ENCODE results near the gene LRRK2. TPM values are rescaled to one million over a fixed set of nuclear protein-coding genes. Genes with fewer than 3 reads are reported as not detected.
"Not testable (repeated sequence)": the region's sequence is repeated elsewhere in the genome, so short reads cannot be mapped to it uniquely, and the experiment has no call there.

LRRK2 gene
- total RNA-seq, 1 donor from 2014 or later = not detected

DNA sequence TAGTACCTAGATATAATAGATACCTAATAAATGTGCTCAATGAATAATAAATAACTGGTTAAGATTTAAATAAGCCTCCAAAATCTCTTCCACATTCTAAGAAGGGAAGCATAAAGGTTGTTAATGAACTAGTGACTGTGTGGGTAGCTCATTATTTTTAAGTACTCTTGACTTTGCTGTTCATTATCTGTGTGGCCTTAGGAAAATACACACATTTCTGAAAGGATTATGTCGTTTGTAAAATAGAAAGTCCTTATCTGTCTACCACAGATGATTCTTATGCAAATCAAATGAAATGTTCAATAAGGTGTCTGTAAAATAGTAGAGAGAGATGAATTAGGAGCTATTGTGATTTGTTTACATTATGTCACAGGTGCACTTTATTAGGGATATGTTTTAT, 119.5 kb downstream of the LRRK2 start:
- Mint-ChIP-seq H3K9me3 (no peaks in the 10 kb centered on the region), H3K4me3 (ENCODE audit: low read depth) (no peak overlapping the region), H3K27me3 (ENCODE audit: low read depth) (no peaks in the 10 kb centered on the region), H3K36me3 (ENCODE audit: low read depth) (no peaks in the 10 kb centered on the region), H3K4me1 (ENCODE audit: low read depth) (no peaks in the 10 kb centered on the region), H3K27ac (no peak overlapping the region)
- DNase-seq (ENCODE audit: low spot score) = no peak
- intact Hi-C loops (cut with micrococcal nuclease) = no loop called here

- Mint-ChIP-seq H3K27me3 (ENCODE audit: low read depth) (no peaks in the 10 kb centered on the region), H3K27ac (no peak overlapping the region), H3K36me3 (ENCODE audit: low read depth) (no peaks in the 10 kb centered on the region), H3K4me3 (ENCODE audit: low read depth) (no peak overlapping the region), H3K4me1 (ENCODE audit: low read depth) (no peaks in the 10 kb centered on the region), H3K9me3 (peaks cover 6% of the 10 kb centered on the region)
- intact Hi-C loops (cut with micrococcal nuclease) = no loop called here
- no peak for DNase-seq (ENCODE audit: low spot score)
Measured at GRCh38 chr12:40351976-40352375, 127.2 kb downstream of the LRRK2 start.

DNA sequence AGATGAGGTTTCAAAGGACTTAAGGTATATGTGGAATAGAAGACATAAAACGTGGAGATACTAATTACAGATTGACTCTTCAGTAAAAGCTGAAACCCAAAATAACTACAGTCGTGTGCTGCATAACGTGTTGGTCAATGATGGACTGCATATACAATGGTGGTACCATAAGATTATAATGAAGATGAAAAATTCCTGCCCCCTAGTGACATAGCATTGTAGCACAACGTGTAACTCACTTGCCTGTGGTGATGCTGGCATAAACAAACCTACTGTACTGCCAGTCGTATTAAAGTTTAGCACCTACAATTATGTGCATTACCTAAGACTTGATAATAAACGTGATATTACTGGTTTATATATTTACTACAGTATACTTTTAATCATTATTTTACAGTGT, 150.3 kb downstream of the LRRK2 start:
- DNase-seq (ENCODE audit: low spot score) = no peak
- Mint-ChIP-seq H3K36me3 (ENCODE audit: low read depth) (no peaks in the 10 kb centered on the region), H3K27ac (no peak overlapping the region), H3K4me1 (ENCODE audit: low read depth) (no peaks in the 10 kb centered on the region), H3K27me3 (ENCODE audit: low read depth) (no peaks in the 10 kb centered on the region), H3K9me3 (no peaks in the 10 kb centered on the region), H3K4me3 (ENCODE audit: low read depth) (no peak overlapping the region)
- intact Hi-C loops (cut with micrococcal nuclease) = no loop called here

DNA sequence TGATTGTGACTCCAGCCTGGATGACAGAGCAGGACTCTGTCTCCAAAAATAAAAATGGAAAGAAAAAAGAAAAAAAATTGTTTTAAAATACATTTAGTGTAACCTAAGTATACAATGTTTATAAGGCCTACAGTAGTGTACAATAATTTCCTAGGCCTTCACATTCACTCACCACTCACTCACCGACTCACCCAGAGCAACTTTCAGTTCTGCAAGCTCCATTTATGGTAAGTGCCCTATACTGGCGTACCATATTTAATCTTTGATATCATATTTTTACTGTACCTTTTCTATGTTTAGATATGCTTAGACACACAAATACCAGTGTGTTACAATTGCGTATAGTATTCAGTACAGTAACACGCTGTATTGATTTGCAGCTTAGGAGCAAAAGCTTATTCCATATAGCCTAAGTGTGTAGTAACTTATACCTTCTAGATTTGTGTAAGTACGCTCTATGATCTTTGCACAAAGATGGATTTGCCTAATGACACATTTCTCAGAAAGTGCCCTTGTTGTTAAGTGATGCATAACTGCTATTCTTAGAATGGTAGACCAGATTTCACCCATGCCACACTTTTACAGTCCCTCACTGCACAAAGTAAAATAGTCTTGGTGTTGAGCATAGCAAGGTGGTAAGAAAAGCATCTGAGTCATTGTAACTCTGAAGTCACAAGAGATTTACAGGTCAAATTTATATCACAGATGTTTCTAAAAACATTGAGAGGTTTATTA, 151.9 kb downstream of the LRRK2 start:
- intact Hi-C loops (cut with micrococcal nuclease) = no loop called here
- H3K27ac Mint-ChIP-seq = no peak overlapping the region
- DNase-seq (ENCODE audit: low spot score) = no peak
- no peaks in the 10 kb centered on the region for H3K27me3 Mint-ChIP-seq (ENCODE audit: low read depth)
- H3K4me3 Mint-ChIP-seq (ENCODE audit: low read depth) = no peak overlapping the region
- H3K36me3 Mint-ChIP-seq (ENCODE audit: low read depth) = no peaks in the 10 kb centered on the region
- H3K4me1 Mint-ChIP-seq (ENCODE audit: low read depth) = no peaks in the 10 kb centered on the region
- no peaks in the 10 kb centered on the region for H3K9me3 Mint-ChIP-seq

DNA sequence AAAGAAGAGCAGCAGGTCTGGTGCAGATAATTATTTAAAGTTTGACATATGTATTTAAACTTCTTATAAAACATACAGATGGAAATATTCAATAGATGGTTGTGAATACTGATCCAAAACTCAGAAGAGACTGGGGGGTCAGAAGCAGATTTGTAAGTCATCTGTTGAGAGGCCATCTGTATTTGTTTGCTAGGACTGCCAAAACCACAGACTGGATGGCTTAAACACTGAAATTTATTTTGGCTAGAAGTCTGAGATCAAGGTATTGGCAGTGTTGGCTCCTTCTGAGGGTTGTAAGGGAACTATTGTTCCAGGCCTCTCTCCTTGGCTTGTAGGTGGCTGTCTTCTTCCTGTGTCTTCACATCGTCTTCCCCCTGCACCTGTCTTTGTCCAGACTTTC, 153.9 kb downstream of the LRRK2 start:
- H3K27me3 Mint-ChIP-seq (ENCODE audit: low read depth) = no peaks in the 10 kb centered on the region
- no peaks in the 10 kb centered on the region for H3K9me3 Mint-ChIP-seq
- H3K4me1 Mint-ChIP-seq (ENCODE audit: low read depth) = no peaks in the 10 kb centered on the region
- no peak for DNase-seq (ENCODE audit: low spot score)
- intact Hi-C loops (cut with micrococcal nuclease) = no loop called here
- H3K36me3 Mint-ChIP-seq (ENCODE audit: low read depth) = no peaks in the 10 kb centered on the region
- no peak overlapping the region for H3K27ac Mint-ChIP-seq
- no peak overlapping the region for H3K4me3 Mint-ChIP-seq (ENCODE audit: low read depth)

DNA sequence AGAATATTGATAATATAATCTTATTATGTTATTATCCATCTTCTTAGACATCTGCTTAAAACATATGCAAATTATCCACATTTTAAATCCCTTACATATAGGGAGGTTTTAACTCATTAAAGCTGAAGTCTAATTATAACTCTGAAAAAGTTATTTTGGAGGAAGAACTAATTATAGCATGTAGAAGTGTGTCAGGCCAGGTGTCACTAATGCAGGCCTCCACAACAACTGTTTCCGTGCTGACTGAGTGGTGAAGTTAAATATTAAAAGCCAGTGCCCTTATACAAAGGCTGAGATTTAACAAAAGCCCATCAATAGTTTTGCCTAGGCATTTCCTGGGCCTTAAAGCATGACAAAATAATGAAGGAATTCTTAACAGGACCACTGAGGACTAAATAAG, 157.4 kb downstream of the LRRK2 start:
- DNase-seq (ENCODE audit: low spot score) = no peak
- Mint-ChIP-seq H3K9me3 (no peaks in the 10 kb centered on the region), H3K27ac (no peak overlapping the region), H3K27me3 (ENCODE audit: low read depth) (no peaks in the 10 kb centered on the region), H3K4me3 (ENCODE audit: low read depth) (no peak overlapping the region), H3K36me3 (ENCODE audit: low read depth) (no peaks in the 10 kb centered on the region), H3K4me1 (ENCODE audit: low read depth) (no peaks in the 10 kb centered on the region)
- intact Hi-C loops (cut with micrococcal nuclease) = no loop called here

- H3K36me3 Mint-ChIP-seq (ENCODE audit: low read depth); intact Hi-C loops (cut with micrococcal nuclease); H3K4me3 Mint-ChIP-seq (ENCODE audit: low read depth); H3K4me1 Mint-ChIP-seq (ENCODE audit: low read depth); H3K9me3 Mint-ChIP-seq; H3K27me3 Mint-ChIP-seq (ENCODE audit: low read depth); DNase-seq (ENCODE audit: low spot score); H3K27ac Mint-ChIP-seq: not testable (repeated sequence)
Measured at GRCh38 chr12:40387279-40387678, 162.5 kb downstream of the LRRK2 start.

DNA sequence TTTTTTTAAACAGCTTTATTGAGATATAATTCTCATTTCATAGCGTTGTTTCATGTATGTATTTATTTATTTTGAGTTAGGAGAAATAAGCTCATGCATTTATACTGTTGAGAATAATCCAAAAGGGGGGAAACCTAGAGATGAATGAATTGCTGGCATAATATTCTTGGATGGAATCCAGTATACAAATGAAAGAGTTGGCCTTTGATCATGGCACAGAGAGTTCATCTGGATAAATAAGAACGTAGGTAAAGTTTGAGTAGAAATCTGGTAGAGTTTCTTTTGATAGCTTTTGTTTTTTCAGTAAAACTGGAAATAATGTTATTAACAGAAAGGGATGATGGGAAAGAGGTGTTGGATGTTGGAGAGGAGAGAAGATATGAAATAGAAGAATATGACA, 166.2 kb downstream of the LRRK2 start:
- intact Hi-C loops (cut with micrococcal nuclease) = no loop called here
- Mint-ChIP-seq H3K4me1 (ENCODE audit: low read depth) (no peaks in the 10 kb centered on the region), H3K9me3 (no peaks in the 10 kb centered on the region), H3K4me3 (ENCODE audit: low read depth) (no peak overlapping the region), H3K27ac (no peak overlapping the region), H3K27me3 (ENCODE audit: low read depth) (no peaks in the 10 kb centered on the region), H3K36me3 (ENCODE audit: low read depth) (no peaks in the 10 kb centered on the region)
- no peak for DNase-seq (ENCODE audit: low spot score)

- no peak overlapping the region for H3K4me3 Mint-ChIP-seq (ENCODE audit: low read depth)
- H3K4me1 Mint-ChIP-seq (ENCODE audit: low read depth) = no peaks in the 10 kb centered on the region
- no peaks in the 10 kb centered on the region for H3K36me3 Mint-ChIP-seq (ENCODE audit: low read depth)
- no peak for DNase-seq (ENCODE audit: low spot score)
- intact Hi-C loops (cut with micrococcal nuclease) = no loop called here
- no peaks in the 10 kb centered on the region for H3K9me3 Mint-ChIP-seq
- no peaks in the 10 kb centered on the region for H3K27me3 Mint-ChIP-seq (ENCODE audit: low read depth)
- no peak overlapping the region for H3K27ac Mint-ChIP-seq
Measured at GRCh38 chr12:40393026-40393425, 168.2 kb downstream of the LRRK2 start.

DNA sequence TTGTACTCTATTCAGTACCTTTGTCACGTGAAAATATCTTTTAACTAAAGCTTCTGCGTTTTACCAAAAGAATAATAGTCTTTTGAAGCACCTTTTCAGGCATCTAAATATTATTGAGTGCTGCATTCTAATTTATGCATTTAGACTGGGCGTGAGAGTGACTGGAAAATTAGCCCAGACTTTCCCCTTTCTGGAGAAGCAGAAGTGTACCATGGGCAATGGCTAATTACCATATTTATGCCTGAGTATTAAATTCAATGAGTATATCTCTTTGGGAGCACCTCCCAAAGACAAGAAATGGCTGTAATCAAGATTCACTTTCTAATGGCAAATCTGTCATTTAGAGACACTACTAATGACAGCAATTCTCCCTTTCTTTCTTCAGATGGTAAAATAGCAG, 174.9 kb downstream of the LRRK2 start:
- H3K9me3 Mint-ChIP-seq = no peaks in the 10 kb centered on the region
- H3K4me3 Mint-ChIP-seq (ENCODE audit: low read depth) = no peak overlapping the region
- H3K4me1 Mint-ChIP-seq (ENCODE audit: low read depth) = no peaks in the 10 kb centered on the region
- intact Hi-C loops (cut with micrococcal nuclease) = no loop called here
- no peaks in the 10 kb centered on the region for H3K36me3 Mint-ChIP-seq (ENCODE audit: low read depth)
- H3K27me3 Mint-ChIP-seq (ENCODE audit: low read depth) = no peaks in the 10 kb centered on the region
- no peak for DNase-seq (ENCODE audit: low spot score)
- H3K27ac Mint-ChIP-seq = no peak overlapping the region

DNA sequence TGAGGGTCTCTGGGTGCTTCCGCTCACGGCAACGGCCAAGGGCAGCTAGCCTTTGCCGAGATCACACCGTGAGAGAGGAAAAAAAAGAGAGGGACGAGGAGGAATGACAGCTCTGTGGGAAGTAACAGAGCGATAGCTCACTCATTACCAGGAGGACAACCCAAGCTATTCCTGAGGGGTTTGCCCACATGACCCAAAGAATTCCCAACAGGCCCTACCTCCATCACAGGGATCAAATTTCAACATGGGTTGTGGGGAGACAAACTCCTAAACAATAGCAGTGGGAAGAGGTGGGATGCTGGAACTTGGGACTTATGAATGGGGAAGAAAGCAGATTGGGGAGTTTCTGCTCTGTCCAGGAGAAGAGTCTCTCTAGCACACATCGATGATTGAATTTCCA, 180.6 kb downstream of the LRRK2 start:
- Mint-ChIP-seq H3K36me3 (ENCODE audit: low read depth) (no peaks in the 10 kb centered on the region), H3K9me3 (no peaks in the 10 kb centered on the region), H3K27ac (no peak overlapping the region), H3K27me3 (ENCODE audit: low read depth) (no peaks in the 10 kb centered on the region), H3K4me3 (ENCODE audit: low read depth) (no peak overlapping the region), H3K4me1 (ENCODE audit: low read depth) (no peaks in the 10 kb centered on the region)
- intact Hi-C loops (cut with micrococcal nuclease) = no loop called here
- DNase-seq (ENCODE audit: low spot score) = no peak

Other genes with a start within 250 kb of the LRRK2 start
- 2.5 and 2.9 TPM in 2 replicates for gene SLC2A13, start 118.9 kb upstream of the LRRK2 start, total RNA-seq